Caco-2 (cell line): ENCODE data around the gene SLC30A9. TPM values are rescaled to one million over a fixed set of nuclear protein-coding genes. Genes with fewer than 3 reads are reported as not detected.

Experiments
- BruUV-seq: library from RNA; stranded (reverse); fragments of 400-500 nt; replicated peaks from 2 replicates; lab custom pipeline; 2021; lab: Mats Ljungman, UMichigan
- CTCF ChIA-PET: fragments of 300-600 bp; sonication (Branson Sonifier 250); formaldehyde crosslinking; loops from one replicate; lab custom pipeline; 2022; ENCODE audit warnings: antibody characterized with exemption; lab: Charles Lee
- POLR2A ChIA-PET: fragments of 300-600 bp; sonication (Branson Sonifier 250); formaldehyde crosslinking; loops from one replicate; lab custom pipeline; 2022; ENCODE audit warnings: antibody characterized with exemption; lab: Charles Lee
- DNase-seq, 2 experiments: peaks; one replicate each; pipeline versions ENCODE4 v3.0.0 to v3.0.0-alpha.2; 2020 to 2022
- H3K27me3 ChIP-seq: replicated peaks from 2 replicates; pipeline ENCODE4 v1.6.0; 2011; ENCODE audit warnings: low read length; ENCODE audit not compliant: control insufficient read depth, insufficient read depth
- H3K36me3 ChIP-seq: 2 replicates; pipeline ENCODE4 v1.5.1; 2011; ENCODE audit warnings: low read length; ENCODE audit not compliant: control insufficient read depth, insufficient read depth
- H3K4me1 ChIP-seq: fragments of 250-450 bp; sonication (Bioruptor Pico); 2 replicates; pipeline ENCODE4 v1.5.1; 2020; ENCODE audit warnings: mild to moderate bottlenecking
- H3K4me3 ChIP-seq: 2 replicates; pipeline ENCODE4 v1.5.1; 2011; ENCODE audit warnings: low read depth, mild to moderate bottlenecking, control low read depth, low read length
- H3K9me3 ChIP-seq: fragments of 250-450 bp; sonication (Bioruptor Pico); 2 replicates; pipeline ENCODE4 v1.5.1; 2020; ENCODE audit warnings: mild to moderate bottlenecking, moderate library complexity
- H3K27ac Mint-ChIP-seq: one replicate; pipeline ENCODE4 v1.8.0; 2022; ENCODE audit warnings: mixed read lengths; ENCODE audit not compliant: unreplicated experiment
- H3K27me3 Mint-ChIP-seq: one replicate; pipeline ENCODE4 v1.8.0; 2022; ENCODE audit warnings: mixed read lengths; ENCODE audit not compliant: insufficient read depth, unreplicated experiment
- H3K36me3 Mint-ChIP-seq: one replicate; pipeline ENCODE4 v1.8.0; 2022; ENCODE audit warnings: mild to moderate bottlenecking, mixed read lengths; ENCODE audit not compliant: insufficient read depth, unreplicated experiment
- H3K4me1 Mint-ChIP-seq: one replicate; pipeline ENCODE4 v1.8.0; 2022; ENCODE audit warnings: low read depth, mixed read lengths; ENCODE audit not compliant: unreplicated experiment
- H3K4me3 Mint-ChIP-seq: one replicate; pipeline ENCODE4 v1.8.0; 2022; ENCODE audit warnings: mild to moderate bottlenecking, moderate library complexity, mixed read lengths; ENCODE audit not compliant: unreplicated experiment
- H3K9me3 Mint-ChIP-seq: one replicate; pipeline ENCODE4 v1.8.0; 2022; ENCODE audit warnings: mixed read lengths; ENCODE audit not compliant: unreplicated experiment
- intact Hi-C: fragments of 100-400 bp; cut with micrococcal nuclease; formaldehyde crosslinking; loops from one replicate; pipeline ENCODE4 v1.10.0; 2022; ENCODE audit not compliant: unreplicated experiment
- total RNA-seq: library from RNA; stranded (reverse); gene quantifications from 2 replicates; pipeline ENCODE4 v1.2.3, GENCODE V29; 2022
- TF ChIP-seq, protein P1 (sequence below), 2 experiments: fragments of 200-600 bp in 1 of 2; IDR thresholded peaks; 1 replicate in 1 of 2; 2 replicates in 1 of 2; pipeline versions ENCODE4 v1.5.1 to v1.8.0; 2011 to 2022; ENCODE audit warnings: antibody characterized with exemption in 1 of 2, control low read depth in 1 of 2, inconsistent platforms in 1 of 2, low read depth in 1 of 2, low read length in 1 of 2, mild to moderate bottlenecking in 1 of 2, moderate library complexity in 1 of 2; ENCODE audit not compliant: insufficient read depth in 1 of 2, severe bottlenecking in 1 of 2, unreplicated experiment in 1 of 2

SLC30A9 gene
- total RNA-seq, 1 experiment from 2014 or later = 57.1 TPM

DNA sequence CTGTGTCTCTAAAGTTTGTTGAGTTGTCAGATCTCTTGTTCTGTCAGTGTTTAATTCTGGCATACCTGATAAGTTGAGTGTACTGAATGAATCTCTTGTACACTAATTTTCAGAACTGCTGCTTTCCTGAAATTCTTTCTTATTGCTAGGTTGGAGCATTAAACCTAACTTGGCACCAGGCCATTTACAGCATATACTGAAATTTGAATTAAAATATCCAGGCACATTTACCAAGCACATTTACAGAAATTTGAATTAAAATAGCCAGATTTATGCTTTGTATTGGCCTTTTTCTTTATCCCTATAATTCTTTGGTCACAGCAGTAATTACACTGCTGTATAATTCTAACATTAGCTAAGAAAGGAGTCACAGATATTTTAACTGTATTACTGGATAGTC lies 46.2 kb upstream of the SLC30A9 start:
- BruUV-seq = no TSS peak
- Mint-ChIP-seq H3K36me3 (peaks cover 55% of the 10 kb centered on the region), H3K27ac (no peak overlapping the region), H3K4me1 (no peaks in the 10 kb centered on the region), H3K27me3 (no peaks in the 10 kb centered on the region), H3K9me3 (no peaks in the 10 kb centered on the region), H3K4me3 (no peak overlapping the region)
- Histone ChIP-seq H3K4me1 (no peaks in the 10 kb centered on the region), H3K4me3 (no peak overlapping the region), H3K27me3 (no peaks in the 10 kb centered on the region), H3K9me3 (no peaks in the 10 kb centered on the region), H3K36me3 (no peaks in the 10 kb centered on the region)
- DNase-seq = no peak
- CTCF ChIA-PET = no interaction called here
- TF ChIP-seq, protein P1, sequence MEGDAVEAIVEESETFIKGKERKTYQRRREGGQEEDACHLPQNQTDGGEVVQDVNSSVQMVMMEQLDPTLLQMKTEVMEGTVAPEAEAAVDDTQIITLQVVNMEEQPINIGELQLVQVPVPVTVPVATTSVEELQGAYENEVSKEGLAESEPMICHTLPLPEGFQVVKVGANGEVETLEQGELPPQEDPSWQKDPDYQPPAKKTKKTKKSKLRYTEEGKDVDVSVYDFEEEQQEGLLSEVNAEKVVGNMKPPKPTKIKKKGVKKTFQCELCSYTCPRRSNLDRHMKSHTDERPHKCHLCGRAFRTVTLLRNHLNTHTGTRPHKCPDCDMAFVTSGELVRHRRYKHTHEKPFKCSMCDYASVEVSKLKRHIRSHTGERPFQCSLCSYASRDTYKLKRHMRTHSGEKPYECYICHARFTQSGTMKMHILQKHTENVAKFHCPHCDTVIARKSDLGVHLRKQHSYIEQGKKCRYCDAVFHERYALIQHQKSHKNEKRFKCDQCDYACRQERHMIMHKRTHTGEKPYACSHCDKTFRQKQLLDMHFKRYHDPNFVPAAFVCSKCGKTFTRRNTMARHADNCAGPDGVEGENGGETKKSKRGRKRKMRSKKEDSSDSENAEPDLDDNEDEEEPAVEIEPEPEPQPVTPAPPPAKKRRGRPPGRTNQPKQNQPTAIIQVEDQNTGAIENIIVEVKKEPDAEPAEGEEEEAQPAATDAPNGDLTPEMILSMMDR (IDR thresholded peaks at IDR 0.05; ENCODE audit: insufficient read depth in 1 of 2, low read depth in 1 of 2, low read length in 1 of 2, severe bottlenecking in 1 of 2, unreplicated experiment in 1 of 2) = no peak
- intact Hi-C loops = no loop called here
- POLR2A ChIA-PET = no interaction called here

DNA sequence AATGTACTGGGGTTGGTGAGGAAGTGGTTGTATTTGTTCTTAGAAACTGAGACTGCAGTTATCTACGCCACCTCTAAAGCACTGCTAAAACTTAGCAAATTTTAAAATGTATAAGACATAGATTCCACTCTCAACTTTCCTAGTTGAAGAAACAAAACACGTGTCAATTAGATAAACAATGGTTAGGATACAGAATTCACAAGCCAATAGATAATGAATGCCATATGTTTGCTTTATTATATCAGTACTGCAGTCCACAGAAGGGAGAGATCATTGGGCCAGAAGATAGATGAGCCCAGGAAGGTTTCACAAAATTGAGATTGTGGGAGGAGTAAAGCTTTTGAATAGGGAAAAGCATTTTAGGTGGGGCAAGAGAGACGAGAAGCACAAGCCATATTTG lies 40.8 kb upstream of the SLC30A9 start:
- no TSS peak for BruUV-seq
- Mint-ChIP-seq H3K9me3 (no peaks in the 10 kb centered on the region), H3K27ac (no peak overlapping the region), H3K4me1 (no peaks in the 10 kb centered on the region), H3K36me3 (peaks cover 51% of the 10 kb centered on the region), H3K27me3 (no peaks in the 10 kb centered on the region), H3K4me3 (no peak overlapping the region)
- TF ChIP-seq, protein P1 (IDR thresholded peaks at IDR 0.05; ENCODE audit: insufficient read depth in 1 of 2, low read depth in 1 of 2, low read length in 1 of 2, severe bottlenecking in 1 of 2, unreplicated experiment in 1 of 2) = no peak
- Histone ChIP-seq H3K4me1 (no peaks in the 10 kb centered on the region), H3K36me3 (no peaks in the 10 kb centered on the region), H3K4me3 (no peak overlapping the region), H3K9me3 (no peaks in the 10 kb centered on the region), H3K27me3 (no peaks in the 10 kb centered on the region)
- ChIA-PET CTCF (no interaction called here), POLR2A (interaction anchor here (0.6 kb wide), 1 partner anchor 8 kb away, joined by 3 read pairs; no protein-coding TSS in a partner anchor)
- no peak for DNase-seq
- intact Hi-C loops = no loop called here

DNA sequence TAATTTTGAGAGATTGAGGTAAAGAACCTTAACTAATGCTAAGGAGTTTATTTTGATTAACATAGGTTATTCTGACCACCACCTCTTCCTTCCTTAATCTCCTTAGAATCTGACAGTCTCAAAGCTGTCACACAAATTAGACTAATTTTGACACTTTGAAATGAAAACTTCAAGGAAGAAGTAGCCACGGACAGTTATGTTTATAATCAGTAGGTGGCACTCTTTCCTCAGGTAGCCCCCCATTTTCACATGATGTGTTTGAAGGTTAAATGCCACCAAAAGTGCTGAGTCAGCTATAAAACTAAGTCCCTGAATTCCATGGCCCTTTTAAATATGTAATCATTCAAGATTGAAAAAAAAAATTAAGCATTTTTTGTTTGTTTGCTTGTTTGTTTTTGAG lies 32.7 kb upstream of the SLC30A9 start:
- Mint-ChIP-seq H3K4me3 (no peak overlapping the region), H3K4me1 (no peaks in the 10 kb centered on the region), H3K36me3 (peaks cover 20% of the 10 kb centered on the region), H3K9me3 (no peaks in the 10 kb centered on the region), H3K27me3 (no peaks in the 10 kb centered on the region), H3K27ac (no peak overlapping the region)
- no peak for DNase-seq
- no peaks in the 10 kb centered on the region for H3K36me3 ChIP-seq
- H3K27me3 ChIP-seq = no peaks in the 10 kb centered on the region
- H3K9me3 ChIP-seq = no peaks in the 10 kb centered on the region
- CTCF ChIA-PET = interaction anchor here (0.7 kb wide), 1 partner anchor 264 kb away, joined by 5 read pairs; no protein-coding TSS in a partner anchor
- TF ChIP-seq, protein P1 (IDR thresholded peaks at IDR 0.05; ENCODE audit: insufficient read depth in 1 of 2, low read depth in 1 of 2, low read length in 1 of 2, severe bottlenecking in 1 of 2, unreplicated experiment in 1 of 2) = peak; percentile 4 to 23
- POLR2A ChIA-PET = no interaction called here
- H3K4me1 ChIP-seq = no peaks in the 10 kb centered on the region
- BruUV-seq = no TSS peak
- intact Hi-C loops = no loop called here
- no peak overlapping the region for H3K4me3 ChIP-seq
